Activated naive CD4-positive, alpha-beta T cell treated with anti-CD3 and anti-CD28 coated beads for 36 hours (primary cell): ENCODE measurements around the gene DPEP3. TPM values are rescaled to one million over a fixed set of nuclear protein-coding genes. Genes with fewer than 3 reads are reported as not detected.

Experiments
- CTCF ChIA-PET: fragments of 350-600 bp; sonication (Branson Sonifier 250); formaldehyde crosslinking; loops from one replicate; lab custom pipeline; 2021; ENCODE audit warnings: antibody characterized with exemption; lab: Charles Lee
- DNase-seq: peaks from one replicate; pipeline ENCODE4 v3.0.0-alpha.2; 2020
- H3K27ac Mint-ChIP-seq: one replicate; pipeline ENCODE4 v1.8.0; 2021; ENCODE audit warnings: mild to moderate bottlenecking, mixed read lengths
- H3K27me3 Mint-ChIP-seq: one replicate; pipeline ENCODE4 v1.8.0; 2021; ENCODE audit warnings: low read depth, mixed read lengths
- H3K36me3 Mint-ChIP-seq: one replicate; pipeline ENCODE4 v1.8.0; 2021; ENCODE audit warnings: low read depth, mixed read lengths
- H3K4me1 Mint-ChIP-seq: one replicate; pipeline ENCODE4 v1.8.0; 2021; ENCODE audit warnings: low read depth, mixed read lengths
- H3K4me3 Mint-ChIP-seq: one replicate; pipeline ENCODE4 v1.8.0; 2021; ENCODE audit warnings: mild to moderate bottlenecking, moderate library complexity, mixed read lengths
- H3K9me3 Mint-ChIP-seq: one replicate; pipeline ENCODE4 v1.8.0; 2021; ENCODE audit warnings: mixed read lengths
- intact Hi-C: fragments of 100-400 bp; cut with micrococcal nuclease; formaldehyde crosslinking; loops from one replicate; pipeline ENCODE4 v1.15.1; 2023
- total RNA-seq, 2 experiments: library from RNA; stranded (reverse); gene quantifications; one replicate each; pipeline ENCODE4 v1.2.3, GENCODE V29; 2021

DPEP3 gene
- total RNA-seq, 2 experiments from 2014 or later = 0.19 TPM; not detected in 1

GRCh38 chr16:67963662-67964321 lies 16.5 kb downstream of the DPEP3 start:
- H3K4me3 Mint-ChIP-seq = no peak overlapping the region
- H3K4me1 Mint-ChIP-seq = peaks cover 10% of the 10 kb centered on the region
- CTCF ChIA-PET = interaction anchor here (1.1 kb wide), 1 partner anchor 77 kb away, joined by 4 read pairs; no protein-coding TSS in a partner anchor
- H3K9me3 Mint-ChIP-seq = no peaks in the 10 kb centered on the region
- DNase-seq = no peak
- peaks cover 3% of the 10 kb centered on the region for H3K36me3 Mint-ChIP-seq
- H3K27ac Mint-ChIP-seq = no peak overlapping the region
- intact Hi-C loops = no loop called here
- H3K27me3 Mint-ChIP-seq = no peaks in the 10 kb centered on the region

GRCh38 chr16:67963292-67963661 lies 17.0 kb downstream of the DPEP3 start:
- Mint-ChIP-seq H3K36me3 (peaks cover 6% of the 10 kb centered on the region), H3K4me1 (peaks cover 10% of the 10 kb centered on the region), H3K27ac (no peak overlapping the region), H3K9me3 (no peaks in the 10 kb centered on the region), H3K4me3 (no peak overlapping the region), H3K27me3 (no peaks in the 10 kb centered on the region)
- DNase-seq = no peak
- CTCF ChIA-PET = interaction anchor here (0.7 to 1.1 kb wide), 2 partner anchors 77 to 297 kb away, joined by 3 to 4 read pairs; no protein-coding TSS in a partner anchor
- intact Hi-C loops = no loop called here

DNA sequence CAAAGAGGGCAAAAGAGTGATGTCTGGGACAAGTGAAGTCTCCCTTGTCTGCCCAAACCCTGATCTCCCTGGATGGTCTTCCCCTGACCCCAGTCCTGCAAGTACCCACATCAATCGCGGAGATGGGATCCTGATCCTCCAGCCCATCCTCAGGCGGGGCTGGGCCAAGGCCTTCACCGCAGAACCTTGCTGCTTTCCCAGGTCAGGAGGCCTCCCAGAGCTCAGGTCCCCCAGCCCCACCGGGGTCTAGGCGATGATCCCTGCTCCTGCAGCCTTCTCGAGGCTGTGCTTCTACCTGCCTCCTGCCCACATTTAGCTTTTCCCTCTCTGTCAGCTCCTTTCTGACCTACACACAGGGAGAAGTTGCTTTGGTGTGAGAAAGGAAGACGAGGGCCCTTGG lies 18.2 kb downstream of the DPEP3 start:
- Mint-ChIP-seq H3K9me3 (no peaks in the 10 kb centered on the region), H3K27me3 (no peaks in the 10 kb centered on the region), H3K4me1 (peaks cover 5% of the 10 kb centered on the region), H3K27ac (no peak overlapping the region), H3K36me3 (peaks cover 7% of the 10 kb centered on the region), H3K4me3 (no peak overlapping the region)
- CTCF ChIA-PET = interaction anchor here (0.6 to 1.1 kb wide), 2 partner anchors 145 to 238 kb away, joined by 3 read pairs; no protein-coding TSS in a partner anchor
- DNase-seq = no peak
- intact Hi-C loops = no loop called here

DNA sequence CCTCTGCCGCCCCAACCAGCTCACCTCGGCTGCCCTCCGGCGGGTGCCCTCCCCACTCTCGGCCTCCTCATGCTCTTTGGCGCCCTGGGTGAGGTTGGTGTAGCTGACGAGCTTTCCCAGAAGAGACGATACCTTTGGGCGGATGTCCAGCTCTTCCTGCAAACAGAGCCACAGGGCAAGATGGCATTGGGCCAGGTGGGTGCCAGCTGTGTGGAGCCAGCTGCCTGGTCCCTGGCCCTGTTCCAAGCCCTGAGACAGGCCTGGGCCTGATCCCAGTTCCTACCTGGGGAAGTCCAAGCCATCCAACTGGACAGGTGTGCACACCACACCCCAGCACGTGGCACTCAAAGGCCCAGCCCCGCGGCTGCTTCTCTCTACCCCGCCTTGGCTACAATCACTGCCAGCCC lies 18.7 kb downstream of the DPEP3 start:
- Mint-ChIP-seq H3K27me3 (no peaks in the 10 kb centered on the region), H3K4me3 (no peak overlapping the region), H3K36me3 (peaks cover 7% of the 10 kb centered on the region), H3K9me3 (no peaks in the 10 kb centered on the region), H3K27ac (no peak overlapping the region), H3K4me1 (peaks cover 2% of the 10 kb centered on the region)
- DNase-seq = no peak
- CTCF ChIA-PET = interaction anchor here (0.6 to 1.1 kb wide), 2 partner anchors 145 to 237 kb away, joined by 3 read pairs; no protein-coding TSS in a partner anchor
- intact Hi-C loops = no loop called here

- CTCF ChIA-PET = interaction anchor here (0.5 to 1.4 kb wide), 5 partner anchors 11 to 81 kb away, joined by 3 to 5 read pairs (median 3); no protein-coding TSS in a partner anchor
- intact Hi-C loops = no loop called here
- H3K4me1 Mint-ChIP-seq = no peaks in the 10 kb centered on the region
- DNase-seq = no peak
- peaks cover 7% of the 10 kb centered on the region for H3K36me3 Mint-ChIP-seq
- H3K27ac Mint-ChIP-seq = no peak overlapping the region
- H3K9me3 Mint-ChIP-seq = no peaks in the 10 kb centered on the region
- H3K27me3 Mint-ChIP-seq = no peaks in the 10 kb centered on the region
- H3K4me3 Mint-ChIP-seq = no peak overlapping the region
Measured at GRCh38 chr16:67959536-67960329, 20.6 kb downstream of the DPEP3 start.

GRCh38 chr16:67957622-67958021 lies 22.7 kb downstream of the DPEP3 start:
- Mint-ChIP-seq H3K36me3 (peaks cover 5% of the 10 kb centered on the region), H3K4me1 (no peaks in the 10 kb centered on the region), H3K4me3 (no peak overlapping the region), H3K9me3 (no peaks in the 10 kb centered on the region), H3K27me3 (no peaks in the 10 kb centered on the region), H3K27ac (no peak overlapping the region)
- intact Hi-C loops = no loop called here
- CTCF ChIA-PET = no interaction called here
- DNase-seq = no peak

DNA sequence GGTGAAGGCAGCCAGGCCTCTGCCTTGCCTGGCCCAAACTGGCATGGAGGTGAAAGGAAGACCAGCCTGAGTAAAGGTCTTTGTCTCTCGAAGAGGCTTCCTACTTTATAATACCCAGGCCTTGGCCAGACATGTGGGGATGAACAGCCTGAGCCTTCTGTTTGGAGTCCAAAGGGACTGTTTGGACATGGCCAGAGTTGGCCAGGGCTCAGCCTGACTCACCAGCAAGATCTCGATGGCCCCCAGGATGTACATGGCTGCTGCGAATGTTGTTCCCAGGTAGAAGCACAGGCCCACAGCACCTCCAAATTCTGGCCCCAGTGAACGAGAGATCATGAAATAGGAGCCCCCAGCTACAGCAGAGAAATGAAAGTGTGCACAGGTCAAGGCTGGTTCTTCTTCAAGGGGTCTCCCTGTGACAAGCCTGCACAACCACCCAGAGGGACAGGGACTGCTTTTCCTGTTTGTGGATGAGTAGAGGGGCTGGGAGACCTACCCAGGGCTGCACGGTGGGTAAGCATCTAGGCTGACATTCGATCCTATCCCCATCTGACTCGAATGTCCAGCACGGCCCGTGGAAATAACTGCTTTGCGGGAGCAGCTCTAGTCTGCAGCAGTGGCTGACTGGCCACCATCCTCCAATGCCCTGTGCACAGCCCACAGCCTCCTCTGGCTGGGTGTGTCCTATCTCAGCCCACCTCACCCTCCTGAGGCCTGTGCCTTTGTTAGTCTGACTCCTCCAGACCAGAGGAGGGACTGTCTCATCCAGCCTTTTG lies 25.7 kb downstream of the DPEP3 start:
- H3K36me3 Mint-ChIP-seq = peaks cover 5% of the 10 kb centered on the region
- no peaks in the 10 kb centered on the region for H3K27me3 Mint-ChIP-seq
- no peaks in the 10 kb centered on the region for H3K4me1 Mint-ChIP-seq
- CTCF ChIA-PET = interaction anchor here (0.6 to 1.5 kb wide), 3 partner anchors 53 to 71 kb away, joined by 3 to 4 read pairs (median 4); no protein-coding TSS in a partner anchor
- no peaks in the 10 kb centered on the region for H3K9me3 Mint-ChIP-seq
- intact Hi-C loops = no loop called here
- no peak overlapping the region for H3K27ac Mint-ChIP-seq
- H3K4me3 Mint-ChIP-seq = no peak overlapping the region
- no peak for DNase-seq

DNA sequence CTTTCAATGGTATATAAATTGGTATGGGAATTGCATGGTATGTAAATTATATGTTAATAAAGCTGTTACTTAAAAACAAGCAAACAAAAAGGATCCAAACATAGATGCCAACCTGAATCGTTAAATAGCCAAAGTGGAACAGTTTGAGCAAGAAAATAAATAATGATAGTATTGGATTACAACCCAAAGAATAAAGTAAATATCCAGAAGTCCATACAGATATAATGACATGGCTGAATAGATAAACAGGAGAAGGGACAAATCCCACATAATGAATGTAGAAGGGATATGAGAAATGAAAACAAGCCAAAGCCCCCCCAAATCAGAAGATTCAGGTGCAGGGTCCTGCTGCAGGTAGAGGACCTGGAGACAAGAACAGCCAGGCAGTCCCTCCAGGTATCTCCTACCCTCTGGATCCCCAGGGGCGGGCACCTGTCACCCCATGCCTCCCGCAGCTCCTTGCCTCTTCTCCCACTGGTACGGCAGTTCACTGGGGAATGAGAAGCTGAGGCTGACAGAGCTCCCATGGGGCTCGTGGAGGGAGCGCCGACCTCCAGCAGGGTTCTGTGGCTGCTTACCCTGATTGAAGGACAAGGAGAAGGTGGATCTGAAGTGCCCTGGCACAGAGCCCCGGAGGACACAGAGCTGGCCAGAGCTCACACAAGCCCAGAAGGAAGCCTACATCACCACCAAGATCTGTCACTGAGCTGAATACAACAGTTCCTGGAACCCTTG lies 26.5 kb downstream of the DPEP3 start:
- Mint-ChIP-seq H3K27ac (no peak overlapping the region), H3K36me3 (peaks cover 5% of the 10 kb centered on the region), H3K9me3 (no peaks in the 10 kb centered on the region), H3K4me1 (no peaks in the 10 kb centered on the region), H3K27me3 (no peaks in the 10 kb centered on the region), H3K4me3 (no peak overlapping the region)
- CTCF ChIA-PET = interaction anchor here (0.6 to 1.5 kb wide), 3 partner anchors 54 to 70 kb away, joined by 3 to 4 read pairs (median 4); no protein-coding TSS in a partner anchor
- intact Hi-C loops = no loop called here
- DNase-seq = no peak

DNA sequence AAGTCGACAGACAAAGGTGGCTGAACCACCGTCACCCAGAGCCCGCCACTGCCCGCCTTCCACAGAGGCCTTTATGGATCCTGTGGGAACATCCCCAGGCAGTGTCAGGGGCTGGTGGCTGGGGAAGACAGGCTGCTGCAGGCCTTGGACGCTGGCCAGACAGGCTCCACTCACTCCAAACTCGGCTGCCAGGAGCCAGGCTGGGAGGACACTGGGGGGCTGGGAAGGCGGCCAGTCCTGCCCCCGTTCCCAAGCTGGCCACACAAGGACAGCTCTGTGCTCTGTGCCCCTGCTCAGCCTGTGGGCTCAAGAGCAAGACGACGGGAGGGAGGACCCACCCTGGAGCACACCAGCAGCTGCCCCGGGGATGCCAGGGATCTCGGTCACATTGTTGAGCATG lies 28.8 kb downstream of the DPEP3 start:
- CTCF ChIA-PET = interaction anchor here (0.5 kb wide), 1 partner anchor 136 kb away, joined by 3 read pairs; no protein-coding TSS in a partner anchor
- Mint-ChIP-seq H3K4me3 (no peak overlapping the region), H3K36me3 (peaks cover 1% of the 10 kb centered on the region), H3K9me3 (no peaks in the 10 kb centered on the region), H3K4me1 (no peaks in the 10 kb centered on the region), H3K27me3 (no peaks in the 10 kb centered on the region), H3K27ac (no peak overlapping the region)
- intact Hi-C loops = no loop called here
- no peak for DNase-seq

DNA sequence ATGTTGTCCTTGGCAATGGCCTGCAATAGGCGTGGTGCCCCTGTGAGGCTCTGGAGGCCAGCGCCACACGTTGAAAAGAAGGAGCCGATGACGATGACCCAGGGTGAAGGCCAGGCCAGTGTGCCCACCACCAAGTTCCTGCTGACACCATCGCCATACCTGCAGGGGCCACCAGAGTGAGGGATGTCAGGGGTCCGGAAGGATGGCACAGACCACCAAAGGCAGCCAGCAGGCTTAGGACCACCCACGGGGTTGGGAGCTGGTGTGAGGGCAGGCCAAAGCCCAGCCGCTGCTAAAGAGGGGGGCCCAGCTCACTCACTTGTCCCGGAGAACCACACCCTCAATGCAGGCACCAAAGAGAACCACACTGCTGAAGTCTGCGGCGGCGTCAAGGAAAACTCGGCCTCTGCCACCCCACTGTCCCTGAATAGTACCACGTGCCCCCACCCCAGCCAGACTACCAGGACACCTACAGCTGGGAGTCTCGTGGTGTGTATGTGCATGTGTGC lies 29.9 kb downstream of the DPEP3 start:
- H3K27ac Mint-ChIP-seq = no peak overlapping the region
- H3K27me3 Mint-ChIP-seq = no peaks in the 10 kb centered on the region
- no peak overlapping the region for H3K4me3 Mint-ChIP-seq
- CTCF ChIA-PET = no interaction called here
- no peaks in the 10 kb centered on the region for H3K4me1 Mint-ChIP-seq
- intact Hi-C loops = no loop called here
- DNase-seq = no peak
- H3K36me3 Mint-ChIP-seq = peaks cover 1% of the 10 kb centered on the region
- H3K9me3 Mint-ChIP-seq = no peaks in the 10 kb centered on the region

DNA sequence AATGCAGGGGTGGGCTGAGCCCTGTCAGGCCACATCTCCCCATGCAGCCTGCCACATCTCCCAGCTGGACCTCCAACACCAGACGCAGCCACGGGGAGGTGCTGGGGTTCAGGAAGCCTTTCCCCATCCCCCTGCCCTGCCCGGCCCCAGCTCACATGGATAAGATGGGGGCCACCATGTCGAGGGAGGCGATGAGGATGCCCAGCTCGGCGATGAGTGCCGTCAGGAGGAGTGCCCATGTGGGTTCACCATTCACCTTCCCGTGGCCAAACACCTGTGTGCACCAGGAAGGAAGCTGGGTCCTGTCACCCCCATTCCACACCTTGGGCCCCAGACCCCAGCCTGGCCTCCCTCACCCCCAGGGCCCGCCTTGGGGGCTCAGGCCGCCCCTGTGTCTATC lies 30.7 kb downstream of the DPEP3 start:
- Mint-ChIP-seq H3K27ac (no peak overlapping the region), H3K27me3 (no peaks in the 10 kb centered on the region), H3K9me3 (no peaks in the 10 kb centered on the region), H3K36me3 (peaks cover 1% of the 10 kb centered on the region), H3K4me3 (no peak overlapping the region), H3K4me1 (no peaks in the 10 kb centered on the region)
- intact Hi-C loops = no loop called here
- DNase-seq = no peak
- CTCF ChIA-PET = interaction anchor here (0.6 to 1.5 kb wide), 2 partner anchors 133 to 429 kb away, joined by 3 to 4 read pairs; no protein-coding TSS in a partner anchor
